Skin of body (tissue), 2 donors: ENCODE data around the gene ABI3BP. TPM values are rescaled to one million over a fixed set of nuclear protein-coding genes. Genes with fewer than 3 reads are reported as not detected.

Experiments used
- small RNA-seq: library from RNA; depleted of rRNA; stranded (forward); fragments of <200 nt; gene quantifications from one replicate; pipeline ENCODE3, GENCODE V24; 2014; ENCODE audit warnings: low replicate concordance
- total RNA-seq: library from RNA; depleted of rRNA; stranded (reverse); fragments of >200 nt; gene quantifications from one replicate; pipeline ENCODE4 v1.2.3, GENCODE V29; 2014

The ABI3BP gene
- total RNA-seq, 1 donor from 2014 or later = 51.0 TPM

Small RNA genes within 50 kb of the gene (small RNA-seq; reads per million reads assigned to genes)
- not detected for gene RNU6-865P
